Measurements from ENCODE around the gene ARHGEF2.

The ARHGEF2 gene

GRCh38 chr1:155961937-155962336 is 16.4 kb downstream of the ARHGEF2 start:
- H3K27ac ChIP-seq (replicated peaks): no peak overlapping the region; the same call in 1 of the 2 replicates
- no peak overlapping the region for H3K4me3 ChIP-seq (replicated peaks; ENCODE audit: insufficient read depth, low read length)
- DNase-seq (ENCODE audit: low read depth in 1 of 2, low spot score in 1 of 2): no peak
- TF ChIP-seq GABPA (IDR thresholded peaks at IDR 0.05; ENCODE audit: low read depth) (no peak), SPI1 (IDR thresholded peaks at IDR 0.05; ENCODE audit: borderline replicate concordance, low read depth) (no peak), CTCF (IDR thresholded peaks at IDR 0.05; ENCODE audit: insufficient read depth, low read length) (no peak), POLR2AphosphoS5 (IDR thresholded peaks at IDR 0.05; ENCODE audit: low read depth) (no peak; the same call in 1 of the 2 replicates), REST (IDR thresholded peaks at IDR 0.05; ENCODE audit: insufficient replicate concordance, low read depth) (no peak)
- no peaks in the 10 kb centered on the region for H3K27me3 ChIP-seq (ENCODE audit: insufficient read depth, poor library complexity, severe bottlenecking)

GRCh38 chr1:155960081-155960745 is 18.1 kb downstream of the ARHGEF2 start:
- TF ChIP-seq GABPA (IDR thresholded peaks at IDR 0.05; ENCODE audit: low read depth) (no peak), POLR2AphosphoS5 (IDR thresholded peaks at IDR 0.05; ENCODE audit: low read depth) (no peak), CTCF (IDR thresholded peaks at IDR 0.05; ENCODE audit: insufficient read depth, low read length) (no peak), SPI1 (IDR thresholded peaks at IDR 0.05; ENCODE audit: borderline replicate concordance, low read depth) (no peak), REST (IDR thresholded peaks at IDR 0.05; ENCODE audit: insufficient replicate concordance, low read depth) (no peak)
- no peak for DNase-seq (ENCODE audit: low read depth in 1 of 2, low spot score in 1 of 2)
- H3K27ac ChIP-seq (replicated peaks): peak overlapping the region; percentile 47; the same call in 1 of the 2 replicates
- no peak overlapping the region for H3K4me3 ChIP-seq (replicated peaks; ENCODE audit: insufficient read depth, low read length)
- no peaks in the 10 kb centered on the region for H3K27me3 ChIP-seq (ENCODE audit: insufficient read depth, poor library complexity, severe bottlenecking)

- no peaks in the 10 kb centered on the region for H3K27me3 ChIP-seq (ENCODE audit: insufficient read depth, poor library complexity, severe bottlenecking)
- H3K27ac ChIP-seq (replicated peaks): no peak overlapping the region
- no peak for DNase-seq (ENCODE audit: low read depth in 1 of 2, low spot score in 1 of 2)
- TF ChIP-seq GABPA (IDR thresholded peaks at IDR 0.05; ENCODE audit: low read depth): no peak
- no peak; the same call in 1 of the 2 replicates for TF ChIP-seq POLR2AphosphoS5 (IDR thresholded peaks at IDR 0.05; ENCODE audit: low read depth)
- no peak for TF ChIP-seq CTCF (IDR thresholded peaks at IDR 0.05; ENCODE audit: insufficient read depth, low read length)
- no peak for TF ChIP-seq SPI1 (IDR thresholded peaks at IDR 0.05; ENCODE audit: borderline replicate concordance, low read depth)
- no peak for TF ChIP-seq REST (IDR thresholded peaks at IDR 0.05; ENCODE audit: insufficient replicate concordance, low read depth)
- no peak overlapping the region for H3K4me3 ChIP-seq (replicated peaks; ENCODE audit: insufficient read depth, low read length)
These were observed 20.9 kb downstream of the ARHGEF2 start for GRCh38 chr1:155957411-155957915.
